SIG-M5 (cell line): ENCODE data around the gene RNF144B.
"Not testable (repeated sequence)": the region's sequence is repeated elsewhere in the genome, so short reads cannot be mapped to it uniquely, and the experiment has no call there.

ENCODE experiments used
- DNase-seq: peaks from one replicate; lab custom pipeline; 2025; lab: John Stamatoyannopoulos, UW

Gene RNF144B

GRCh38 chr6:18387061-18387721 is at the start of gene RNF144B:
Gene RNF144B, plus strand, starts transcription at chr6:18387350. Its CDS starts 12,185 bp downstream, at chr6:18399535.
- no peak for DNase-seq

DNA sequence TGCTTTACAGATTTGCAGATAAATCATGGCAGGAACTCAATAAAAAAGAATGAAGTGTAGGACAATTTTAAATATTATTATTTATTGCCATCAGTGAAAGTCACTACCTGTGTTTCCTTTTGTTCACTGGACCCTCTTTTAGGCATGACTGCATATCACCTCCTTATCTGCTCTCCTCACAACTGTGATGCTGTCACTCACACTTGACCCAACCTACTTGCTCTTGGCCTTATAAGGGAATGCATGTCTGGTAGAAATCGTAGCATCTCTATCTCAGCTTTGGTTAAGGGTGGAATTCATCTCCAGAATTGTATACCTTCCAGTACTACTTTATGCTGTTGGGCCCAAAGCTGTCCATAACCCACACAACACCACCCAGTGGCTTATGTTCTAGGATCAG is 47.6 kb upstream of the RNF144B start:
- DNase-seq = no peak

GRCh38 chr6:18340781-18341551 is 46.2 kb upstream of the RNF144B start:
- DNase-seq = no peak

- DNase-seq = no peak
These were observed 44.9 kb upstream of the RNF144B start for GRCh38 chr6:18342223-18342622.

DNA sequence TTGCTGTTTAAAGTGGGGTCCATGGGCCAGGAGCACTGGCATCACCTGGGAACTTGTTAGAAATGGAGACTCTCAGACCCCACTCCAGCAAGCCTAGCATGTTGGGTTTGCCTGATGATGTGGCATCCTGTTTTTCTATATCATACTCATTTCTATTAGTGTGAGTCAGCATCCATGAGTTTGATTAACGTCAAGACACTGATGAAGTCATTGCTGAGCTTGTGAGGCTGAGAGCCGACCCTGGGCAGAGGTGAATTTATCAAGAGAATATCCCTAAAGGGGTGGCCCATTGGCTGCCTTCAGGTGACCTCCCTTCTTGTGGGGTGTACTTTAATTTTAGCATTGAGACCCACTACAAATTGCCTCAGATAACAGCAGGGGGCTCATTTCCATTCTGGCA is 43.4 kb upstream of the RNF144B start:
- DNase-seq = no peak

- no peak for DNase-seq
These were observed 40.1 kb upstream of the RNF144B start for GRCh38 chr6:18347021-18347577.

- no peak for DNase-seq
These were observed 39.3 kb upstream of the RNF144B start for GRCh38 chr6:18347866-18348265.

- no peak for DNase-seq
These were observed 37.8 kb upstream of the RNF144B start for GRCh38 chr6:18349386-18349785.

DNA sequence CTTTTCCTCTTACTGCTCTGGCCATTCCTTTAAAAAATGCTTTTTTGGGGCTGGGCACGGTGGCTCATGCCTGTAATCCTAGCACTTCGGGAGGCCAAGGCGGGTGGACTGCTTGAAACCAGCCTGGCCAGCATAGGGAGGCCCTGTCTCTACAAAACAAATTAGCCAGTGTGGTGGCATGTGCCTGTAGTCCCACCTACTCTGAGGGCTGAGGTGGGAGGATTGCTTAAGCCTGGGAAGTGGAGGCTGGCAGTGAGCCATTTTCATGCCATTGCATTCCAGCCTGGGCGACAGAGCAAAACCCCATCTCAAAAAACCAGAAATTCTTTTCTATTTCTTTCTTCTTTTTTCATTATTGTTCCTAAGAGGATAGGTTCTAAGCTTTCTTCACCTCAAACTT is 36.9 kb upstream of the RNF144B start:
- no peak for DNase-seq

- no peak for DNase-seq
These were observed 36.4 kb upstream of the RNF144B start for GRCh38 chr6:18350712-18351111.

- no peak for DNase-seq
These were observed 35.1 kb upstream of the RNF144B start for GRCh38 chr6:18352001-18352400.

DNA sequence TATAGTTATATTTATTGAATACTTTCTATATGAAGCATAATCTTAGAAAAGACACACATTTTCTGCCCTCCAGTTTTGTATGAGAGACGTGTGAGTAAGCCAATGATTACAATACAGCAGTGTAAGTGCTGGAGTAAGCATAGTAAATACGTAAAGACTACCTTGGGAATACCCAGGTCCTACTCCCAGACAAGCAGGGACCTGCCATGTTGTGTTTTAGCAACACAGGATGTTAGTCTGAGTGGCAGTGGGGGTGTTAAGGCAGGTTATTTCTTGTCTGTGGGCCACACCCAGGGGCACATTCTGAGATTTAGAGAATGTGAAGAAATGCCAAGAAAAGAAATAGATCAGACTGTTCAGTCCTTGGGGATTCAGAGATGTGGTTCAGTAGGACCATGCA is 34.3 kb upstream of the RNF144B start:
- no peak for DNase-seq

DNA sequence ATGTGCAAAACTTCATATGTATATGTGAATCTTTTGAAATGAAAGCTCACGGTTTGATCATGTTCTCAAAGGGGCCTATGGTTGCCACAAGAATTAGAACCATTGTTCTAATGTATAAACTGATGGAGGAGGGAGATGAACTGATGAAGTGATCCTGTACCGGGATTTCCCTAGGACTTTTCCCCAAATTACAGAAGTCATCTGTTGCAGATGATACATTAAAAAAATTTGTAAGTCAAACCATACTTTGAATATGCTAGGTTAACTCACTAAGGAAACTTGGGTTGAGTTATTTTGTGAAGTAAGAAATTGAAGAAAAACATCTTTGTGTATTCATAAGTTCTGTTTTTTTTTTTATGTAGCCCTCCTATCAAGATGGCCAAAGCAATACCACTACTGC is 33.9 kb upstream of the RNF144B start:
- DNase-seq = no peak

- DNase-seq = not testable (repeated sequence)
These were observed 29.6 kb upstream of the RNF144B start for GRCh38 chr6:18357546-18357945.

GRCh38 chr6:18359237-18359885 is 27.8 kb upstream of the RNF144B start:
- DNase-seq = no peak

- DNase-seq = no peak
These were observed 27.0 kb upstream of the RNF144B start for GRCh38 chr6:18360188-18360587.

DNA sequence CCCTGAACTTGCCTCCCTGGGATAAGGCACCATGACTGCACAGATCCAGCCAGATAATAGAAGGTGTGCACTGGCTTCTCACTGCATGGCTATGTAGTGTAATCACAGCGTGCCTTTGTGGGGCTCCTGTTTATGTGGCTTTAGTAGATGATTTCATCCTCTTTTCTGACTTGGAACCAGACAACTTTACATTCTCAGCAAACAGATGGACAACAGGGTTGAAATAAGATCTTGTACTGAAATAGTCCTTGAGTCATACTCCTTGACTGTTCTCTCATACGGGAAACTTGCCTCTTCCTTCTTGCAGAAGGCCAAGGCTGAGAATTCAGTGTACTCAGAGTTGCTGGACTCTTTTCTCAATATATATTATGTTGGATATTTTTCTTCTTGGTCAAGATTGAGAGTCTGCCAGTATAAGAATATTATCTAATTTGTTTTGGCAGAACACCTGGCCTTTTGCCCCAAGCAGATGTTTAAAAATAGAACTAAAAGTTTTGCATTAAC is 25.0 kb upstream of the RNF144B start:
- no peak for DNase-seq

- DNase-seq = no peak
These were observed 23.4 kb upstream of the RNF144B start for GRCh38 chr6:18363746-18364145.

DNA sequence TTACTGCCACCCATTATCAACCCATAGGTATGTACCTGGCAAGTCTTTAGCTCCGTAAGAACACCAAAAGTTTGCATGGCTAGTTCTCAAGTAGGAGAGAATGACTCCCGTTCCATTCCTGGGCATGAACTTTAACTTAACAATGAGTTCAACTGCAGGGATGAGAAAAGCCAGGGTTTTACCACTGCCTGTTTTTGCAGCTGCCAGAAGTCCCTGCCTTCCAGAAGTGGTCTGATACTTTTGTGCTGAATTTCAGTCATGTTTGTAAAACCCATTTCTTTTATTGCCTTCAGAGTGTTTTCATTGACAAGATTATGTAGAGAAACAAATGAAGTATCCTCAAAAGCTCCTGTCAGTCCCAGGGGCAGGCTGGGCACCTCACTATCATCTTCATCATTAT is 22.6 kb upstream of the RNF144B start:
- not testable (repeated sequence) for DNase-seq

- no peak for DNase-seq
These were observed 19.8 kb upstream of the RNF144B start for GRCh38 chr6:18367371-18367770.

DNA sequence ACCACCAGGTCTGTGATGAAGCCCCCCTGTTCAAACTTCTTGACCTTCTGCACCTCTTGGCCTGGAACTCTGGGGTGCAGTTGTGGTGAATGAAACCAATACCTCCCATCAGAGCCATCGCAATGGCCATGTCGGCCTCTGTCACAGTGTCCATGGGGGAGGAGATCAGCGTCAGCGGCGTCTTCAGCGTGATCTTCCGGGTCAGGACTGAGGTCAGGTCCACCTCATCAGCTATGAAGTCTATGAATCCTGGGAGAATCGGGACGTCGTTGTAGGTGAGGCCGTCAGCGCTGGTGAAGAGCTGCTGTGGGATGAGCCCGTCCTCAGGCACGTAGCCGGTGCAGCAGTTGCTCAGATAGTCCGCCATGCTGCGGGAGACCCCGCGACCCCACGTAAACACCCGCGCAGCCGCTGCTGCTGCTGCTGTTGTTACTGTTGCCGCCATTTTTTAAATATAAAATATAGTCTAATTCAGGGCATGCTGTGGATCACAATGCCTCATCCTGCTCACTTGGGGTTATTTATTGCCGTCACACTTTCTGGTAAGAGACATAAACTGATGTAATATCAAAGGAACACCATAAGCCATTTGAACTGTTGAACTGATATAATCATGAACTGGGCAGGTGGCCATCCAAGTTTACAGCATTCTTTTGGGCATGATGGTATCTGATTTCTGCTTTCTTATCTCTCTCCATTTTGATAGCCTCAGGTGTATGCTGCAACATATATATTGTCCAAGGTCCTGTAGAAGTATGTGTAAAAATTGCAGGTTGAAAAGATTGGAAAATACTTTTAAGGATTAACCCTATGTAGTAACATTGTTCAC is 18.7 kb upstream of the RNF144B start:
- no peak for DNase-seq

DNA sequence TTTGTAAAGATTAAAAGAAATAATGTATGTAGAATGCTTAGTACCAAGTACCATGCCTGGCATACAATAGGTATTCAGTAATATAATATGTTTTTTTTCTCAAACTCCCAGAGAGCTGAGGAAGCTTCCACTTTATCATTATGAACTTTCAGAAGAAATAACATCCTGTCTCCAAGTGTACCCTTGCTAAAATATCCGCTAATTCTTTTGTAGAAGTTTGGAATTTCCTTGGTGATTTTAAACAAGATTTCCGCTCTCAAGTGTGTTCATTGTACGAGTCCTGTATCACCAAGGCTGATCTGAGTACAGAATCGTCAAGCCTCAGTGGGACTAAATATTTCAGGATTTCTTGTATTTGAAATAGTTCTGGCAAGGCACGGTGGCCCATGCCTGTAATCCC is 16.1 kb upstream of the RNF144B start:
- no peak for DNase-seq
